Measurements from ENCODE around the gene ARHGAP15.

DNA sequence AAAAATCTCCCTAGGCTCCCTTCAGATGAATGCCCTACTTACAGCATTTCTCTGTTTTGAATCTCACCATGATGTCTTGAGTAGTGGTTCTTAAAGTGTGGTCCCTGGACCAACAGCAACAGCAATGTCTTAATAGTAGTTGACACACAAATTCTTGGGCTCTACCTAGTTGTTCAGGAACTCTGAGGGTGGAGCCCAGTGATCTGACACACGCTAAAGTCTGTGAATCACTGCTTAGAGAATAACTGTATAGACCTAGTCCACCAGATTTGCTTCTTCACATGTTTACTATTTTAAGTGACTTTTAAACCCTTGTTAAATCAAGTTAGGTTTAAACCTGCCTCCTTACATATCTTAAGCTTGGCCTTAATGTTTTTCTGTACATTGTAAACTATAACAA, 47.6 kb upstream of the ARHGAP15 start:
- TF ChIP-seq ZFX (IDR thresholded peaks at IDR 0.05) (no peak), POLR2A (IDR thresholded peaks at IDR 0.05; ENCODE audit: borderline replicate concordance, extremely low read depth, insufficient read depth, insufficient read length) (no peak), EZH2 (IDR thresholded peaks at IDR 0.05) (no peak), SRF (IDR thresholded peaks at IDR 0.05; ENCODE audit: low read depth) (no peak)
- TF ChIP-seq, protein P1, sequence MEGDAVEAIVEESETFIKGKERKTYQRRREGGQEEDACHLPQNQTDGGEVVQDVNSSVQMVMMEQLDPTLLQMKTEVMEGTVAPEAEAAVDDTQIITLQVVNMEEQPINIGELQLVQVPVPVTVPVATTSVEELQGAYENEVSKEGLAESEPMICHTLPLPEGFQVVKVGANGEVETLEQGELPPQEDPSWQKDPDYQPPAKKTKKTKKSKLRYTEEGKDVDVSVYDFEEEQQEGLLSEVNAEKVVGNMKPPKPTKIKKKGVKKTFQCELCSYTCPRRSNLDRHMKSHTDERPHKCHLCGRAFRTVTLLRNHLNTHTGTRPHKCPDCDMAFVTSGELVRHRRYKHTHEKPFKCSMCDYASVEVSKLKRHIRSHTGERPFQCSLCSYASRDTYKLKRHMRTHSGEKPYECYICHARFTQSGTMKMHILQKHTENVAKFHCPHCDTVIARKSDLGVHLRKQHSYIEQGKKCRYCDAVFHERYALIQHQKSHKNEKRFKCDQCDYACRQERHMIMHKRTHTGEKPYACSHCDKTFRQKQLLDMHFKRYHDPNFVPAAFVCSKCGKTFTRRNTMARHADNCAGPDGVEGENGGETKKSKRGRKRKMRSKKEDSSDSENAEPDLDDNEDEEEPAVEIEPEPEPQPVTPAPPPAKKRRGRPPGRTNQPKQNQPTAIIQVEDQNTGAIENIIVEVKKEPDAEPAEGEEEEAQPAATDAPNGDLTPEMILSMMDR (IDR thresholded peaks at IDR 0.05 in 2 of 3, conservative IDR thresholded peaks at IDR 0.05 in 1 of 3; ENCODE audit: borderline replicate concordance in 1 of 3, insufficient read depth in 1 of 3, low read depth in 2 of 3, low read length in 2 of 3): no peak
